AG09319 (cell line): ENCODE results near the gene FCHO2.
"Not testable (repeated sequence)": the region's sequence is repeated elsewhere in the genome, so short reads cannot be mapped to it uniquely, and the experiment has no call there.

Experiments used
- DNase-seq: peaks from one replicate; pipeline ENCODE4 v3.0.0-alpha.2; 2010; ENCODE audit warnings: low read depth; ENCODE audit errors: extremely low read depth
- CTCF ChIP-seq: IDR thresholded peaks from 2 replicates; pipeline ENCODE4 v1.5.1; 2011; ENCODE audit warnings: low read depth, mild to moderate bottlenecking, inconsistent platforms, low read length, moderate library complexity

The FCHO2 gene

DNA sequence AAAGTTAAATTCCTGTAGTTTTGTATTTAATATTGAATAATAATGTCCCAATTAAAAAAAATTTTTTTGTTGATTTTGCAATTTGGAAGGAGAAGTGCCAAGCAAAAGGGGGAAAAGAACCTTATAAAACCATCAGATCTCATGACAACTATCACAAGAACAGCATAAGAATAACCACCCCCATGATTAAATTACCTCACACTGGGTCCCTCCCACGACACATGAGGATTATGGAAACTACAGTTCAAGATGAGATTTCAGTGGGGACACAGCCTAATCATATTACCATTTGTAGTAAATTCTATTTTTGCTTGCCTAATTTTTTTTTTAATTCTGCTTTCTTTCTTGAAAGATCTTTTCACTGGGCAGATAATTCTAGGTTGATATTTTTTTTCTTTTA lies 33.4 kb upstream of the FCHO2 start:
- no peak for DNase-seq

DNA sequence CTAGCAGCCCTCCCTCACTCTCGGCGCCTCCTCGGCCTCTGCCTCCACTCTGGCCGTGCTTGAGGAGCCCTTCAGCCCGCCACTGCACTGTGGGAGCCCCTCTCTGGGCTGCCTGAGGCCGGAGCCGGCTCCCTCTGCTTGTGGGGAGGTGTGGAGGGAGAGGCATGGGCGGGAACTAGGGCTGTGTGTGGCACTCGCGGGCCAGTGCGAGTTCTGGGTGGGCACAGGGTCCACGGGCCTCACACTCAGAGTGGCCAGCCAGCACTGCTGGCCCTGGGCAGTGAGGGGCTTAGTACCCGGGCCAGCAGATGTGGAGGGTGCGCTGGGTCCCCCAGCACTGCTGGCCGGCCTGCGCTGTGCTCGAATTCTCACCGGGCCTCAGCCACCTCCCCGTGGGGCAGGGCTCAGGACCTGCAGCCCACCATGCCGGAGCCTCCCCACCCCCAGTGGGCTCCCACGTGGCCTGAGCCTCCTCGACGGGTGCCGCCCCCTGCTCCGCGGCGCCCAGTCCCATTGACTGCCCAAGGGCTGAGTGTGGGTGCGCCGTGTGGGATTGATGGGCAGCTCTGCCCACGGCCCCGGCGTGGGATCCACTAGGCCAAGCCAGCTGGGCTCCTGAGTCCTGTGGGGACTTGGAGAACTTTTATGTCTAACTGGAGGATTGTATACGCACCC lies 30.4 kb upstream of the FCHO2 start:
- no peak for DNase-seq
- no peak for TF ChIP-seq CTCF

More for the DNA sequence above, 33.4 kb upstream of the FCHO2 start:
- TF ChIP-seq CTCF: no peak

- not testable (repeated sequence) for DNase-seq
Measured at GRCh38 chr5:72932686-72933085, 23.2 kb upstream of the FCHO2 start.

DNA sequence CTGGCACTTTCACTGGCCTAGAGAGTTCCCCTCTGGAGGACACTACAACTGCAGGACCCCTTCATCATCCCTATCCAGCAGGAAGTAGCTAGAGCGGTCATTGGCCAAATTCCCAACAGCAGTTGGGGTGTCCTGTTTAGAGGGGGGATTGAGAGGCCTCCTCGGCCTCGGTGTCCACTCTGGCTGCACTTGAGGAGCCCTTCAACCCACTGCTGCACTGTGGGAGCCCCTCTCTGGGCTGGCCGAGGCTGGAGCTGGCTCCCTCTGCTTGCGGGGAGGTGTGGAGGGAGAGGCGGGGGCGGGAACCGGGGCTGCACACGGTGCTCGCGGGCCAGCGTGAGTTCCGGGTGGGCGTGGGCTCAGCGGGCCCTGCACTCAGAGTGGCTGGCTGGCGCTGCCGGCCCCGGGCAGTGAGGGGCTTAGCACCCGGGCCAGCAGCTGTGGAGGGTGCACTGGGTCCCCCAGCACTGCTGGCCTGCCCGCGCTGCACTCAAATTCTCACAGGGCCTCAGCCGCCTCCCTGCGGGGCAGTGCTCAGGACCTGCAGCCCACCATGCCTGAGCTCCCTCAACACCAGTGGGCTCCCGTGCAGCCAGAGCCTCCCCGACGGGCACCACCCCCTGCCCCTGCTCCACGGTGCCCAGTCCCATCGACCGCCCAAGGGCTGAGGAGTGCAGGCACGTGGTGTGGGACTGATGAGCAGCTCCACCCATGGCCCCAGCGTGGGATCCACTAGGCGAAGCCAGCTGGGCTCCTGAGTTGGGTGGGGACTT lies 20.7 kb upstream of the FCHO2 start:
- DNase-seq: not testable (repeated sequence)

- no peak for DNase-seq
- no peak for TF ChIP-seq CTCF
Measured at GRCh38 chr5:72936893-72937292, 18.9 kb upstream of the FCHO2 start.

- TF ChIP-seq CTCF: no peak
- no peak for DNase-seq
Measured at GRCh38 chr5:72937517-72938061, 18.3 kb upstream of the FCHO2 start.

GRCh38 chr5:72938206-72938605 lies 17.6 kb upstream of the FCHO2 start:
- DNase-seq: no peak
- TF ChIP-seq CTCF: no peak

GRCh38 chr5:72940082-72940481 lies 15.8 kb upstream of the FCHO2 start:
- DNase-seq: no peak
- TF ChIP-seq CTCF: no peak
